T-helper 2 cell (primary cell): ENCODE data around the gene CLINT1.
A peak's percentile ranks its signal among the peaks of the same experiment; 100 is the strongest.
"Not testable (repeated sequence)": the region's sequence is repeated elsewhere in the genome, so short reads cannot be mapped to it uniquely, and the experiment has no call there.

Experiments used
- DNase-seq, 5 experiments: peaks; one replicate each; pipeline versions ENCODE4 v3.0.0 to v3.0.0-alpha.2; 2012 to 2022
- total RNA-seq, 2 donors: gene quantifications; one replicate each; lab custom pipeline; 2026; lab: John Stamatoyannopoulos, UW

Gene CLINT1
- total RNA-seq: 143 to 151 reads per million in 2 donors

DNA sequence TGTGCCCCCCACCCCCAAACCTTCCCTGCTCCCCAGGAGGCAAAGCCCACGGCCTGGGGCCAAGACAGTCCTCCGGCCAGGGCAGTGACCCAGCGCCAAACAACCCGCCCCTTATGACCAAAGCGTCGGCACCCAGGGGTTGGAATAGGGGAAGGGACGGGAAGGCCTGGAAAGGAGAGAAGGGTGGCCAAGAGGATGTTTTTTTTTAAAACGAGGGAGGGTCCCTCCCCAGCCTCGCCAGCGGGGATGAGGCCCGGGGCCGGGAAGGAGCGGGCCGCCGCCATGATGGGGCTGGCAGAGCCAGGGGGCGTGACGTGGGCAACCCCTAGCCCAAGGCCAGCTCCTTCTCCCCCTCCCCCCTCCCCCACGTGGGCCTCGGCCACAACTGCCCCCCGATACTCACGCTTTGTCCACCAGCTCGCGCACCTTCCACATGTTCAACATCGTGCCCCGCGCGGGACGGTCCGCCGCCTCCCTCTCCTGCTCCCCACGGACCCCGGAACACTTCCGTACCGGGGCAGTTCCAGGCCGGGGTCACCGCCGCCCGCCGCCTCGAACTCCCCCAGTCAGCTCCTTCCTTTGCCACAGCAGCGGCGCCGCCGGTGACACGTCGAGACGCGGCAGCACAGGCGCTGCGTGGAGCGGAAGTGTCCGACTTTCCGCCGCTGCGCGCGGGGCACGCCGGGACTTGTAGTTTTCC lies at the start of gene CLINT1:
Gene CLINT1 (minus strand): TSS at position 619 of the 700 bp plus-strand sequence. CDS start 175 bp downstream, at position 444.
- peak; percentile 75 to 94 (median 80) for DNase-seq

DNA sequence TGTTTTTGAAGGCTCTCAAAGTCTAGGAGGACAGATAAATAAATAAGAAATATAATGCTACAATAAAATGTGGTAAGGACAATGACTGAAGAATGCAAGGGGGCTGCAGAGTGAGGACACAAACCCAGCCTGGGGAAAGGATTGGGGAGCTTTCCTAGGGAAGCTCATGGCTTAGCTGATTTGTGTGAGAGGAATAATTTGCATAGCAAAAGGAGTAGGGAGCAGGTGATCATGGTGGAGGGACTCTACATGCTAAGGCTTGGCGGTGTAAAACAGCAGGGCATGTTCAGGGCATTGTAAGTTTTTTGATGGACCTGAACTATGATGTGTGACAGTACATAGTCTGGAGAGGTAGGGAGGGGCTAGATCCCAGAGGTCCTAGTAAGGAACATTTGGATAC lies 49.5 kb upstream of the CLINT1 start:
- DNase-seq: no peak

DNA sequence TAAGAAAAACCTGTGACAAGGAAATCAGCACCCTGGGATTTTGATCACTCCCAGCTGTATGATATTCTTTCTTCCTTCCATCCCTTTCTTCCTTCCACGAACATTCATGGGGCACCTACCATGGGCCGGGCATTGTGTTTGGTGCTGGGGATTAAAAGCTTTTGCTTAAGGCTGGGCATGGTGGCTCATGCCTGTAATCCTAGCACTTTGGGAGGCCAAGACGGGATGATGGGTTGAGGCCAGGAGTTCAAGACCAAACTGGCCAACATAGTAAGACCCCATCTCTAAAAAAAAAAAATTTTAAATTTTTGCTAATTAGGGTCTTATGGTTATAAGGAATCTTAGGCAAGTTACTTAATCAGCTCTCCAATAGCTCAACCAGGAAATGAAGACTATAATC lies 48.5 kb upstream of the CLINT1 start:
- no peak for DNase-seq

DNA sequence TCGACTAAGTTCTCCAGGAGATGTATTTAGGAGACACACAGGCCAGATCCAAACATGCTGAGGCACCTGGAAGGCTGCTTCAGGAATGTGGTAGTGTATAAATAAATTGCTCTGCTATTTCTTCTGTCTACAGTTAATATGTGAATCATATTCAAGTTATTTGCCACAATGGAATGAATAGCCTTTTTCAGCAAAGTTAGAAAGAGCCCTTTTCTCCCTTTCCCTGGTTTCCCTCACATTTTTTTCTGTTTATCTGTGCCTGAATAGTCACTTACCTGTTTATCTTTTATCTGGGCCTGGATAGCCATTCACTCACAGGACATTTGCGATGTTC lies 44.1 kb upstream of the CLINT1 start:
- DNase-seq: no peak

DNA sequence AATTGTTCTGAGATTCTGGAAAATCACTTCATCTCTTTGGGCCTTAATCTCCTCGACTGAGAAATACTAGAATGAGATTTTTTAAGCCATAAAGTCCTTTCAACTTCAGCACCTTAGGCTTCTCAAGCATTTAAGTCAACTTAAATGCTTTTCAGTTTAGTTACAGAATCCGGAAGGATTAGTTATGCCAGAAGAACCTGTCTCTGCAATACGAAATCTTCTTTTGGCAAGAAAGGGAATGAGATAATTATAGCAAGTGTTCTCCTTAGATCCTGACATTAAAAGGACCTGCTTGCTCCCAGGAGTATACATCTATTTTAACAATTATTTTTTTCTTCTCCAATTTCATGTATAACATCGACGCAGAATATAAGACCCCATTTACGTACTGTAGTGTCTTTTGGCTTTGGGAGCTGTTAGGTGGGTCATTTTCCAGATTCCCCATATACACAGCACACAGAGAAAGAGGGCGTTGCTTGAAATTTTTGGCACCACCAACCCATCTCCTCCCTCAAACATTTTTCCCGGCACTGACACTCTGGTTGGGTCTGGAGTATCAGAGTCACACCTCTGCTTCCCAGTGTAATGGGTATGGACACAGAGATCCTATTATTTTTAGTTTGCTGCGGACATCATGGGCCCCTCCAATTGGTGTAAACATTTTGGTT lies 43.6 kb upstream of the CLINT1 start:
- no peak for DNase-seq

DNA sequence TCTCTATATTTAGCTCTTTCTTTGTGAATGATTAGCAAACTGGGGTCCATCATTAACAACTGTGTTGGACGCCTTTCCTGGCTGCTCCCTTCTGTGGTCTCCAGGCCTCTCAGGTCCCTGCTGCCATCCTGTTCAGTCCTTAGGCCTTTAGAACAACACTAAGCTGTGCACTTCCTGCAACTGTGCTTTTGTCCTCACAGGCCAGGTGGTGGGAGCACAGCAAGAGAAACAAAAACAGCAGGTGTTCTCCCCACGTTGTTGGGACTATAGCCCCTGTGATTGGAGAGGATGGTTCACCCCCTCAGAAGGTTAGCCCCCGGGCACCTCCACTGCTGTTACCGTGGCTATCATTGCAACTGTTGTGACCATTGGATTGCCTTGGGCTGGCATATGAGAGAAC lies 41.7 kb upstream of the CLINT1 start:
- no peak for DNase-seq

DNA sequence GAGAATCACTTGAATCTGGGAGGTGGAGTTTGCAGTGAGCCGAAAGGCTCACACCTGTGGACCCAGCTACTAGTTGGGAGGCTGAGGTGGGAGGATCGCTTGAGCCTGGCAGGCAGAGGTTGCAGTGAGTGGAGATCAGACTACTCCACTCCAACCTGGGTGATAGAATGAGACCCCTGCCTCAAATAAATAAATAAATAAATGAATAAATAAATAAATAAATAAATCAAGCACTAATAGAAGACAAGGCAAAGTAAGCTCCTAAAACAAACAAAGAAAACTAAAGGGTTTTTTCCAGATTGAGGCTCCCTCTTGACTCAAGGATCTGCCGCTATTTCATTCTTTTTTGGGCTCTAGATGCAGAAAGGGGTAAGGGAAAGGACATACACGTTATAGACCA lies 34.7 kb upstream of the CLINT1 start:
- no peak for DNase-seq

DNA sequence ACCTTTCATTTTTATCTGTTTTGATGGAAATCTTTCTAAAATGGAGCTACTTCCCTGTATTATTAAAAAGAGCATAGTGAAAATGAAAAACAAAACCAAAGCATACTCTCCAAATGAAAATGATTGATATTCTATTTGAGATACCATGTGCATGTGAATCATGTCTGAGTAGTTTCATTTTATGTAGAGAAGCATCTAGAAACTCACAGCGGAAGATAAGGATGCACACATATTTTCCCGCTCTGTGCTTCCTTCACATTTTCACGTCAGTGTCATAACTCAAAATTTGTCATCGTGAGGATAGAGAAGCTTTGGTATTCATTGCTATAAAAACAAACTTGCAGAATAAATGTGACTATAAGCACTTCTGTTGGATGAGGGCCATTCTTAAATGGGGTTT lies 34.0 kb upstream of the CLINT1 start:
- peak in 1 of 5 experiments; percentile 11 for DNase-seq

DNA sequence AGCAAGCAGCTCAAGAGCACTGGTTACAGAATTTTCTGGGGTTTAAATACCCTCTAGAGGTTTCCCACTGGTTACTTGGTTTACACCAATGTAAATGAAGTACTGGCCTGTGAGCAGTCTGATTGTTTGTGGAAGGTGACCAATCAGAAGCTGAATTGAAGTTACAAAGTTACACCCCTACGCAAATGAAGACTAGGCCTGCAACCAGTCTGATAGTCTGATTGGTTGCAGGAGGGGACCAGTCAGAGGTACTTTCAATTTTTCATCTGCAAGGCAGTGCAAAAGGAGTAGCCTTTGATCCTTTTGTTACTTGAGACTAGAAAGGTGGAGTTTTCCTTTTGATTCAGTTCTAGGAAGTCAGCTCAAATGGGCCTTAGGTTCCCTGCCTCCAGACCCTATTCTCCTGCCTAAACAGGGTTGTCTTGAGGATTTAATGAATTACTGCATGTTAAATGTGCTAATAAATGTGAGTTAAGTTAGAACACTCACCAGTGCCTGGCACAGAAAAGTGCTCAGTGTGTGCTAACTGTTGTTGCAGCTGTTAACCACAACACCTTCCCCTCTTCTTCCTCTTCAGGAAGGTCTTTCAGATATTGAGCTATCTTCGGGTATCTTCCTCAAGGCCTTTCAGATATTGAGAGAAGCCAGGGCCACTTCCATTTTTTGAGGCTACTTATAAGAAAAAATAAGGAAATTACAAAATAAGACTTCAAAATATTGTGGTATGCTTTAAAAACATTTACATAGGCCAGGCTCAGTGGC lies 32.1 kb upstream of the CLINT1 start:
- peak in 2 of 5 experiments; percentile 3 to 49 for DNase-seq

DNA sequence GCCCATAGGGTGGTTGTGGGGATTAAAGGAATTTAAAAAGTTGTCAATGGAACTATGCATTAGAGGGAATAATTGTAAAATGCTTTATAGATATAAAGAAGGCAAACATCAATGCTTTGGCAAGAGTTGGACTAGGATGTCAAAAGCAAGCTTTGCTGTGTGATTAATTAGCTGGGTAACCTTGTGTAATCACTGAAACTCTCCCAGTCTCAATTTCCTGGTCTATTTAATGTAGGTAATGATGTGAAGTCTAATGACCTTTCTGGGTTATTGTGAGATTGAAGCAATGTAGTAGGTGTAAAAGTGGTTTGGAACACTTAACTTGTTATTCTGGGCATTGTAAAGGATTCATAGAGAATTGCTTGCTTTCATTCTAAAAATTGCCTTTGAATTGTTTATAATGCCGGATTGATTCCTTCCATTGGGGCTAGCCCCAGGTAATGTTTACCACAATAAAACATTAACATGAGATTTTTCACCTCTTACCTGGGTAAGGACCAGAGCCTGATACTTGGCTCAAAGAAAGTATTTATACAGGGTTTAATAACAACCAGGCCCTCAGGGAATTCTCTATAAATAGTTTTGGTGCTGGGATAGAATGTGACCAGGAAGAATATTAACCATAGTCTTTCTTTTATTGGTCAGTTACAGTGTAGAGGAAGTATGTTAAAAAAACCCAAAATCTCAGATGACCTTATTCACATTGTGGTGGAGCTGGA lies 30.0 kb upstream of the CLINT1 start:
- DNase-seq: no peak

DNA sequence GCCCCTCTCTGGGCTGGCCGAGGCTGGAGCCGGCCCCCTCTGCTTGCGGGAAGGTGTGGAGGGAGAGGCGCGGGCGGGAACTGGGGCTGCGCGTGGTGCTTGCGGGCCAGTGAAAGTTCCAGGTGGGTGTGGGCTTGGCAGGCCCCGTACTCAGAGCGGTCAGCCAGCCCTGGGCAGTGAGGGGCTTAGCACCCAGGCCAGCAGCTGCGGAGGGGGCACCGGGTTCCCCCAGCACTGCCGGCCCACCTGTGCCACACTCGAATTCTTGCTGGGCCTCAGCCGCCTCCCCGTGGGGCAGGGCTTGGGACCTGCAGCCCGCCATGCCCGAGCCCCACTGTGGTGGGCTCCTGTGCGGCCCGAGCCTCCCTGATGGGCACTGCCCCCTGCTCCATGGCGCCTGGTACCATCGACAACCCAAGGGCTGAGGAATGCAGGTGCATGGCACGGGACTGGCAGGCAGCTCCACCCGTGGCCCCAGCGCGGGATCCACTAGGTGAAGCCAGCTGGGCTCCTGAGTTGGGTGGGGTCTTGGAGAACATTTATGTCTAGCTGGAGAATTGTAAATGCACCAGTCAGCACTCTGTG lies 27.9 kb upstream of the CLINT1 start:
- no peak for DNase-seq

DNA sequence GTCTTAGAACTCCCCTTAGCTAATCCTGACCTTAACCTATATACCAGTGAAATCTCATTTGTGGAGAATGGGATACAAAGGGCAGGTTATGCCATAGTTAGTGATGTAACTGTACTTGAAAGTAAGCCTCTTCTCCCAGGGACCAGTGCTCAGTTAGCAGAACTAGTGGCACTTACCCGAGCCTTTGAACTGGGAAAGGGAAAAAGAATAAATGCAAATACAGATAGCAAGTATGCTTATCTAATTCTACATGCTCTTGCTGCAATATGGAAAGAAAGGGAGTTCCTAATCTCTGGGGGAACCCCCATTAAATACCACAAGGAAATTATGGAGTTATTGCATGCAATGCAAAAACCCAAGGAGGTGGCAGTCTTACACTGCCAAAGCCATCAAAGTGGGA lies 26.1 kb upstream of the CLINT1 start:
- not testable (repeated sequence) for DNase-seq

DNA sequence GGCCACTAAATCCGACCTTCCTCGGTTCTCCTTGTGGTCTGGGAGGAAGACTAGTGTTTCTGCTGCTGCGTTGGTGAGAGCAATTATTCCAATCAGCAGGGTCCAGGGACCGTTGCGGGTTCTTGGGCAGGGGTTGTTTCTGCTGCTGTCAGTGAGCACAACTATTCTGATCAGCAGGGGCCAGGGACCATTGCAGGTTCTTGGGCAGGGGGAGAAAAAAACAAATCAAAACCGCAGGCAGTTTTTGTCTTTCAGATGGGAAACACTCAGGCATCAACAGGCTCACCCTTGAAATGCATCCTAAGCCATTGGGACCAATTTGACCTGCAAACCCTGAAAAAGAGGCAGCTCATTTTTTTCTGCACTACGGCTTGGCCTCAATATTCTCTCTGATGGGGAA lies 22.6 kb upstream of the CLINT1 start:
- DNase-seq: not testable (repeated sequence)

DNA sequence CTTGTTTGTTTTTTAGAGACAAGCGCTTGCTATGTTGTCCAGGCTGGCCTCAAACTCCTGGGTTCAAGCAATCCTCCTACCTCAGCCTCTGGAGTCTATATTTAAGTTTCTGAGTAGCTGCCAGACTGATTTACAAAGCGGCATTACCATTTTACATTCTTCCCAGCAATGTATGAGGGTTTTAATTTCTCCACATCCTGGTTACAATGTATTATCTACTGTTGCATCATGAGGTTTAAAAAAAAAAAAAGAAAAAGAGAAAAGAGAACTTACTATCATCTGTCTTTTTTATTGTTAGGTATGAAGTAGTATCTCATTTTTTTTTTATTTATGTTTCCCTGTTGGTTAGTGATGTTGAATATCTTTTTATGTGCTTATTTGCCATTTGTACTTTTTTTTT lies 18.9 kb upstream of the CLINT1 start:
- no peak for DNase-seq

DNA sequence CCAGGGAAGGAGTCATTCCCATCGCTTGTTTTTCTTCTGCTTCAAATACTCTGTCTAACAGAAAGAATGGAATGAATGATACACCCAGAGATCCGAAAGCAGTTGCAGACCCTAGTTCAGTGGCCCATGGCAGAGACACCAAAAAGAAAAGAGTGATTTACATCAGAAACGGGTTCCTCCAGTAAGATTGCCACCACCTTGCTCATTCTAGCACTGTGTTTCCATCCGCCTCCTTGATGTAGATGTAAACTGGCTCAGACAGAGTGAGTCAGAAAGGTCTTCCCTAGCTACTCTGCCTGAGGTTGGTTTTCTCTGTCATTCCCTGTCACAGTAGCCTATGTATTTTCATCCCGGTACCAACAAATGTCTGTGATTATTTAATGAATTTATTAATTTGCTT lies 15.9 kb upstream of the CLINT1 start:
- no peak for DNase-seq

DNA sequence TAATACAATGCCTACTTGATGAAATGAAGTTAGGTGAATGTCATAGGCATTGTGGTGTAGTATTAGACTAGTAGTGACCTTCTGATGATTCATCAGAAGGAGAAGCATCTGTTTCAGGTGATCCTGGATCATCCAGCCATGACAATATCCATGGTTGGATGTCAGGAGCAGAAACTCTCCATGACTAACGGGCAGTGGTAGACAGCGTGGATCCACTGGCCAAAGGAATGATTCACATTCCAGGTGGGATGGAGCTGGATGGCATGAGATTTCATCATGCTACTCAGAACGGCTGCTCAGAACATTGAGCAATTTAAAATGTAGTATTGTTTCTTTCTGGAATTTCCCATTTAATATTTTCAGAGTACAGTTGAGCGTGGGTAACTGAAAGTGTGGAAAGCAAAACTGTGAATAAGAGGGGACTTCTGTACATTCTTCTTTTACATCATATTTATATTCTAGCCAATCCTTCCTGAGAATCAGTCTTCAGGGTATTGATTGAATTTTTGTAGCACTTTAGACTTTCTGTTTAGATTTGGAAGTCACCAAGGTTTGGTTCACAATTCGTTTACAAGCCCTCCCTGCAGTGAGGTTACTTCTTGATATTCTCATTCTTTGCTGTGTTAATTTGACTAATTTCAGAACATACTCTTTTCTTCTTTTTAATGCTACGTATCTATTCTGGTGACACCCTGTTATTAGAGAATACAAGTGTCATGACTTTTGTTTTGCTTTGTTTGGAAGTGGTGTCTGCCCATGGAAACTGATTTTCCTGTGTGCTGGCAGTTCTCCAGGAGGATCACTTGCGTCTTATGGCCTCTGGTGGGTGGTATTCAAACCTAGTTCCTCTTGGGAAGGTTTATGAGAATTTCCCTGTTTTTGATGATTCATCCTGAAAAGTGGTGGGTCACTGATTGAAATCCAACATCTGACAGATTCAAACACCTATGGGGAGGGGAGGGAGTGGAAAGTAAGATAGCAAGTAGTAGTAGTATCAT lies 12.2 kb upstream of the CLINT1 start:
- no peak for DNase-seq

DNA sequence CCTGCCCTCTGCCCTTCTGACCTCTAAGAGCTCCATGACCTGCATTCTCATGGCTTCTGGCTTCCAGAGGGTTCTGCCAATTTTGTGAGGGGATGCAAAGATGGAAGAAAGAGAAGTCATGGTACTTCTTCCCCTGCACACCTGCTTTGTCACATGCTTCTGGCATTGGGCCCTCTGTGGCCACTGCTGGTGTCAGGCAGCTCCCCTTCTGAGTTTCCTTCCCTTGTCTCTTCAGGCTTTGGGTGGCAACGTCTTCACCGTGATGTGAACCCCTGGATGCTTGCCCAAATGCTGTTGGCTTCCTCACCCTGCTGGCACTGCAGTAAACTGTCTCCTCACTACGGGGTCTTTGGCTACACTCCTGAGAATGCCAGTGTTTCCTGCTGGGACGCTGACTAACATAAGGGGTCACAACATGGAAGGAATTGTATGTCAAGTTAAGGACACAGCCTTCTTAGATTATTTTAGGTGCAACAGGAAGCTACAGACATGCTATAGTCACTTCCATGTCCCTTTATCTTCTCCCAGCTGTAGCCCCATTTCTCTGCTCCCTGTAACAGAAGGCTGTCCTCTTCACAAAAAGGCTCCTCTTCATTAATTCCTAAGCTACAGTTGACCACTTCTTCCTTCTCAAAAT lies 8.9 kb upstream of the CLINT1 start:
- no peak for DNase-seq

DNA sequence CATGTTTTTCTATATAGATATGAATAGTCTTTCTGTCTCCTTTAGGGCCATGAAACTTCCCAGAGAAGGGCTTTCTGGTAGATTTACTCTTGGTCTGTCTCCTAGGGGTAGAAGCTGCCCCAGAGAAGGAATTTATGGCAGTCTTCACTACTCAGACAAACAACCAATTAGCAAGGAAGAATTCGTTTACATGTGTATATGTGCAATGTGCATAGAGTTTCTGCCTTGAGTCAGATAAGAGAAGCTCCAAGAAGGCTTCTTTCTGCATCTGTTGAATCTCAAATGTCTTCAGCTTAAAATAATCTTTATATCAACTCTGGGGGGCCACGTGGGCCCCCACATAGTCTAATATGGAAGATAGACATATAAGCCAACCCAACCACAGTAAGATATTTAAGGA lies 7.6 kb upstream of the CLINT1 start:
- DNase-seq: no peak

DNA sequence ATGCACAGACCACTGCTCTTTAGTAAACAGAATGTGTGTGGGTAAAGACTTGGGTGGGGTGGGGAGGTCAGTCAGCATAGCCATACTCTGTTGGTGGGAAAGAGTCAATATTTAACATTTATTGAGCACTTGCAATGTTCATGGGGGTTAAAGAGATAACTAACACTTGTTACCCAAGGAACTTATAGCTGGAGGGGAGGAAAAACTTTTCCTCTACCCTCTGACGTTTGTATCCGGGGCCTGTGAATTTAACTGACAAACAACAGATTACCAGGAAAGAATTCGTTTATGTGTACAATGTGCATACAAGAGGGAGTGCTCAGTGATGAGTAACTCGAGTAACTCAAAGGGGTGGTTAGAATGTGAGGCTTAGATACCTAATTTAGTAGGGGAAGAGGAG lies 6.8 kb upstream of the CLINT1 start:
- DNase-seq: no peak

DNA sequence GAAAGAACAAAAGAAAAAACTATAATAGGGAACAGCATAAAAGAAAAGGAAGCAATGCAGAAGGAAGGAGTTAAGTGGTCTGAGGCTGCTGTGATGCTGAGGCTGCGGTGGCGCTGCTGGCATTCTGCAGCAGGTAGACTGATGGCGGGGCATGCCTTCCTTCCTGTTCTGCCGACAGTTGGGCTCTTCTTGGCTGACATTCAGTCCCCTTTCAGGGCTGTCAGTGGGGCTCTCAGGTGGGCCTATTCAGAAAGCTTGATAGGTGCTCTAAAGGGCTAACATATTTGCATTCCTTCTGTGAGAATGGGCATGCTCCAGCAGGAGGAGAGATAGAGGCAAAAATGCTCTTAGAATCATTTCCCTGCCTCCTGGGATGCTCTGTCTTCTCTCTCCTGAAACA lies 5.1 kb upstream of the CLINT1 start:
- peak in 1 of 5 experiments; percentile 16 for DNase-seq
